ENCODE results near the gene PGAM1.
A peak's percentile ranks its signal among the peaks of the same experiment; 100 is the strongest.
"Not testable (repeated sequence)": the region's sequence is repeated elsewhere in the genome, so short reads cannot be mapped to it uniquely, and the experiment has no call there.

Gene PGAM1

DNA sequence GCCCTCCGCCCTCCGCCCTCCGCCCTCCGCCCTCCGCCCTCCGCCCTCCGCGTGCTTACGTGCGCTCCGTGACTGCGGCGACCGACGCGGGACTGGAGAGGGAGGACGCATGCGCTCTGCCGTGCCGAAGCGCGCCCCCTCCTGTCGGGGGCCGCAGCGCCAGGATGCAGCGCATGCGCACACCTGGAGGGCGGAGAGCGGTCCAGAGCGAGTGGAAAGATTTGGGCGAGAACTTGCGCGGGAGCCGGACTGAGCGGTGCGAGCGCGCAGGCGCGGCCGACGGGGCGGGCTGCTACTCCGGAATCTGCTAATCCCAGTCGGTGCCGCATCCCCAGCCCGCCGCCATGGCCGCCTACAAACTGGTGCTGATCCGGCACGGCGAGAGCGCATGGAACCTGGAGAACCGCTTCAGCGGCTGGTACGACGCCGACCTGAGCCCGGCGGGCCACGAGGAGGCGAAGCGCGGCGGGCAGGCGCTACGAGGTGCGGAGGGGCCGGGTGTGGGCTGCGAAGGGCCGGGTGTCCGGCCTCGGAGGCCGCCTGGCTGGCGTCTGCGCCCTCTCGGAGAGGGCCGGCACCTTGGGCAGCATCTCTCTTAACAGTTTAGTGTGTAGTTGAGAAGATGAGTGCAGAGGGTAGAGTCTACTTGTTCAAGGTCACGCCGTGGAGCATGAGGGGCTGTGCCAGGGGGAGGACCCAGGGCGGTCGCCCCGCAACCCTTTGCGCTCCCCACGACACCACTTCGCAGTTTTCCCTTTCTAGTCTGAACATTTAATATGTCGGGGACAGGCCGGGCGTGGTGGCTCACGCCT lies at the start of gene PGAM1:
Gene PGAM1, plus strand, starts transcription at position 228 of the 812 bp plus-strand sequence. Its CDS starts 117 bp downstream, at position 345.
- DNase-seq (ENCODE audit: extremely low read depth in 1 of 2, low read depth in 1 of 2), result peak; percentile 87 to 98

DNA sequence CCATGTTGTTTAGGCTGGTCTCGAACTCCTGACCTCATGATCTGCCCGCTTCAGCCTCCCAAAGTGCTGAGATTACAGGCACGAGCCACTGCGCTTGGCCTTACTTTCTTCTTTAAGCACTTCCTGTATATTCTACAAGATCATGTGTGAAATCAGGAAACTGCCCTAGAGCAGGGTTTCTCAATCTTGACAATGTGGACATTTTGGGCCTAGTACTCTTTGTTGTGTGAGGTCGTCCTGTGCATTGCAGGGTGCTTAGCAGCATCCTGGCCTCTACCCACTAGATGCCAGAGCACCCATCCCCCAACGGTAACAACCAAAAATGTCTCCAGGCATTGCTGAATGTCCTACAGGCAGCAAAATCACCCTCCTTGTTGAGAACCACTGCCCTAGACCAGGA lies 49.6 kb upstream of the PGAM1 start:
- DNase-seq (ENCODE audit: extremely low read depth in 1 of 2, low read depth in 1 of 2), result no peak

- DNase-seq (ENCODE audit: extremely low read depth in 1 of 2, low read depth in 1 of 2), result no peak
These were observed 46.8 kb upstream of the PGAM1 start for GRCh38 chr10:97378933-97379921.

DNA sequence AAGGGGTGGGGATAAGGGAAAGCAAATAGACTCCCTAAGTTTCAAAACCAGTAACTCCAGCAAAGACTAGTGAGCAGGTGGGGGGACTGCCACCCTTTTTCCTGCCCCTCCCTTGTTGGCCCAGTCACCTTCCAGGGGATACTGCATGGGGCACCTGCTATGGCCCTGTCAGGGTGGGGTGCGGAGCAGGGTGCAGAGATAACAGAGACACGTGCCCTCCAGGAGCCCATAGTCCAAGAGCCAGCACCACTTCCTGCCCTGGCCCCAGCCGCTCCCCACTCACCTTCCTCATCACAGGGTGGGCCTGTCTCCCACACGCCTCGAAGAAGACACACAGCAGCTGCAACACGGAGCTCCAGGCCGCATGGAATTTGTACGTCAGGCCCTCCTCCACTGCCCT lies 45.5 kb upstream of the PGAM1 start:
- no peak for DNase-seq (ENCODE audit: extremely low read depth in 1 of 2, low read depth in 1 of 2)

GRCh38 chr10:97381626-97382025 lies 44.4 kb upstream of the PGAM1 start:
- no peak for DNase-seq (ENCODE audit: extremely low read depth in 1 of 2, low read depth in 1 of 2)

GRCh38 chr10:97383159-97383558 lies 42.8 kb upstream of the PGAM1 start:
- DNase-seq (ENCODE audit: extremely low read depth in 1 of 2, low read depth in 1 of 2), result no peak

DNA sequence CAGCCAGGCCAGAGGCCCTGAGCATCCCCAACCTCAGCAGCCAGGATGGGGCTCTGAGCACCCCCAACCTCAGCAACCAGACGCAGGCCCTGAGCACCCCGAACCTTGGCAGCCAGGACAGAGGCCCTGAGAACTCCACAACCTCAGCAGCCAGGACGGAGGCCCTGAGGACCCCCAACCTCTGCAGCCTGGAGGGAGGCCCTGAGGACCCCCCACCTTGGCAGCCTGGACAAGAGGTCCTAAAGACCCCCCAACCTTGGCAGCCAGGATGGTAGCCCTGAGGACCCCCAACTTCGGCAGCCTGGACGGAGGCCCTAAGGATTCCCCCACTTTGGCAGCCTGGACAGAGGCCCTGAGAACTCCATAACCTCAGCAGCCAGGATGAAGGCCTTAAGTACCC lies 41.8 kb upstream of the PGAM1 start:
- no peak for DNase-seq (ENCODE audit: extremely low read depth in 1 of 2, low read depth in 1 of 2)

DNA sequence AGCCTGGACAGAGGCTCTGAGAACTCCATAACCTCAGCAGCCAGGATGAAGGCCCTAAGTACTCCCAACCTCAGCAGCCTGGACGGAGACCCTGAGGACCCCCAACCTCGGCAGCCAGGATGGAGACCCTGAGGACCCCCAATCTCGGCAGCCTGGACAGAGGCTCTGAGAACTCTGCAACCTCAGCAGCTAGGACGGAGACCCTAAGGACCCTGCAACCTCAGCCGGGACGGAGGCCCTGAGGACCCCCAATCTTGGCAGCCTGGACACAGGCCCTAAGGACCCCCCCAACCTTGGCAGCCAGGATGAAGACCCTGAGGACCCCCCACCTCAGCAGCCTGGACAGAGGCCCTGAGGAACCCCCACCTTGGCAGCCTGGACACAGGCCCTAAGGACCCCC lies 41.4 kb upstream of the PGAM1 start:
- no peak for DNase-seq (ENCODE audit: extremely low read depth in 1 of 2, low read depth in 1 of 2)

- no peak for DNase-seq (ENCODE audit: extremely low read depth in 1 of 2, low read depth in 1 of 2)
These were observed 40.4 kb upstream of the PGAM1 start for GRCh38 chr10:97385565-97385964.

GRCh38 chr10:97388152-97388551 lies 37.8 kb upstream of the PGAM1 start:
- DNase-seq (ENCODE audit: extremely low read depth in 1 of 2, low read depth in 1 of 2), result no peak

- DNase-seq (ENCODE audit: extremely low read depth in 1 of 2, low read depth in 1 of 2), result no peak
These were observed 35.9 kb upstream of the PGAM1 start for GRCh38 chr10:97390091-97390490.

- no peak for DNase-seq (ENCODE audit: extremely low read depth in 1 of 2, low read depth in 1 of 2)
These were observed 32.9 kb upstream of the PGAM1 start for GRCh38 chr10:97393034-97393573.

DNA sequence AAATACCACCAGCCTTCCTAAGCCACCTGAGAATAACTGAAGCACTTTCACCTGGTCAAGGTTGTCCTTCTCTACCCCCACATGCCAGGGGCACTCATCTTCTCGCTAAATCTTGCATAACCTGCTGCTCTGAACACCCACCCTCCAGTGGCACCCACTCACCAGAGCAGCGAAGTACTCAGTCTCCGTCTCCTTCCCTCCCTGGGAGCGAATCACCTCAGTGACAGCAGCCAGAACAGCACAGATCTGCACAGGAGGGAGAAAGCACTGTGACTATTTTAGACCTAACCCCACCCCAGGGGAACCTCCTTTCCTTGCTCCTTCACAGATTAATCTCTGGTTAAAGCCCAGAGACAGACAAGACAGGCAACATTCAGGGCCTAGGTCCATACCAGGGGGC lies 29.9 kb upstream of the PGAM1 start:
- DNase-seq (ENCODE audit: extremely low read depth in 1 of 2, low read depth in 1 of 2), result no peak

GRCh38 chr10:97399843-97400545 lies 26.0 kb upstream of the PGAM1 start:
- DNase-seq (ENCODE audit: extremely low read depth in 1 of 2, low read depth in 1 of 2), result no peak

GRCh38 chr10:97400665-97401454 lies 25.1 kb upstream of the PGAM1 start, which contains the start of gene RRP12:
Gene RRP12, minus strand, starts transcription at chr10:97401340. Its CDS starts 109 bp downstream, at chr10:97401231.
- DNase-seq (ENCODE audit: extremely low read depth in 1 of 2, low read depth in 1 of 2), result peak in 1 of 2 donors; percentile 85

GRCh38 chr10:97401455-97401919 lies 24.5 kb upstream of the PGAM1 start:
- no peak for DNase-seq (ENCODE audit: extremely low read depth in 1 of 2, low read depth in 1 of 2)

- no peak for DNase-seq (ENCODE audit: extremely low read depth in 1 of 2, low read depth in 1 of 2)
These were observed 21.9 kb upstream of the PGAM1 start for GRCh38 chr10:97404044-97404443.

DNA sequence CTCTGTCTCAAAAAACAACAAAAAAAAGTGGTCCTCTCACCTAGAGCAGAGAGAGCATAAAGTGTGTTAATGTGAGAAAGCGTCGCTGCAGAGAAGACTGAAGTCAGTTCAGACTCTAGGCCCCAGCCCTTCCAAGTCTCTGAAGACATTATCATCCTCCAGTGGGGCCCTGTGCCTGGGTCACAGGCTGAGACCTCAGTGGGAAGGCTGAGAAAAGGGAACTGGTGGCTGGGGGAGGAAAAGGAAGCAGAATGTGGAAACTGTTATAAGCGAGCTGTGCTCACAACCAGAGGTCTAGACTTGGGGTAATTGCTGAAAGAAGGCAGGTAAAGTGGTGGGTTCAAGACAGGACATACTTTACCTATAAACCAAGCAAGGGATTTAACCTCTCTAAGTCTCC lies 19.9 kb upstream of the PGAM1 start:
- DNase-seq (ENCODE audit: extremely low read depth in 1 of 2, low read depth in 1 of 2), result no peak

DNA sequence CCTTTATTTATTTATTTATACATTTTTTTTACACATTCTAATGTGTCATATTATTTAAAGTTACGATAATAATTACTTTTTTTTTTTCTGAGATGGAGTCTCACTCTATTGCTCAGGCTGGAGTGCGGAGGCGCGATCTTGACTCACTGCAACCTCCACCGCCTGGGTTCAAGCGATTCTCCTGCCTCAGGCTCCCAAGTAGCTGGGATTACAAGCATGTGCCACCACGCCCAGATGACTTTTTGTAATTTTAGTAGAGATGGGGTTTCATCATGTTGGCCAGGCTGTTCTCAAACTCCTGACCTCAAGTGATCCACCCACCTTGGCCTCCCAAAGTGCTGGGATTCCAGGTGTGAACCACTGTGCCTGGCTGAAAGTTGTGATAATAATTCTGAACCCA lies 19.5 kb upstream of the PGAM1 start:
- not testable (repeated sequence) for DNase-seq (ENCODE audit: extremely low read depth in 1 of 2, low read depth in 1 of 2)

Data from stimulated activated CD8-positive, alpha-beta memory T cell treated with anti-CD3 and anti-CD28 coated beads, Interleukin-7, amount 100 ng/mL, for 48 hours (primary cell).